Amniotic epithelial cell (primary cell): ENCODE measurements around the gene TCL1B.
"Not testable (repeated sequence)": the region's sequence is repeated elsewhere in the genome, so short reads cannot be mapped to it uniquely, and the experiment has no call there.

Experiments used
- DNase-seq: peaks from one replicate; pipeline ENCODE4 v3.0.0-alpha.2; 2010; ENCODE audit warnings: low read depth

Gene TCL1B

DNA sequence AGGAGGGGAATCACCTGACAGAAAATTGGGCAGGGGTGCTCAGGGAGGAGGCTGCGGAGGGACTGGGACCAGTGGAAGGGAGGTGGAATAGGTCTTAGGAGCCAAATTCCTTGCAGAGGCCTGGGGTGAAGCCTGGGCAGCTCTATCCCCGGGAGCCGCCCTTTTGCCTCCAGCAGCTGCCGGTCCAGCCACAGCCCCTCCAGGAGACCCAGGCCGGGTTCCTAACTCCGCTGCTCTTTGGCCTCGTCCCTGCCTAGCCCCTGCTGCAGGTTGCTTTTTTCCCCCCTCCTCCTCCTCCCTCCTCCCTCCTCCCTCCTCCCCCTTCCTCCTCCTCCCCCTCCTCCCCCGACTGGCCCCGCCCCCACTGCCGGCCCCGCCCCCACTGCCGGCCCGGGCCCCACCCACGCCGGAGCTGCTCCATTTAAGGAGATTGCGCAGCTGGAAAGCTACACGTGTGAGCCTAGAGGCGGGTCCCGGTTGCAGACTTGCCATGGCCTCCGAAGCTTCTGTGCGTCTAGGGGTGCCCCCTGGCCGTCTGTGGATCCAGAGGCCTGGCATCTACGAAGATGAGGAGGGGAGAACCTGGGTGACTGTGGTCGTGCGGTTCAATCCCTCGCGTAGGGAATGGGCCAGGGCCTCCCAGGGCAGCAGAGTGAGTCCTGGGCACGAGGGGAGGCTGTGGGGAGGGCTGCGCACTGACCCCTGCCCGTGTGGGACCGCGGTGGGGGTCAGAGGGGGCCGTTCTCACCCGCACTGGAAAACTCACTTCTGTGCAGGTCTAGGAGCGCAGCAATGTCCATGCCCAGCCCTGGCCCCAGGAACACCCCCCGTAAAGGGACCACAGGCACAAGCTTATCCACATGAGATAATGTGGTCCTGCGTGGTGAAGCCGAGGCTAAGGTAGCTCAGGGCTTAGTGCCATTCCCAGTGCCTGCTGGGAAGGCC is at the start of gene TCL1B:
Gene TCL1B (plus strand): TSS at position 449 of the 945 bp plus-strand sequence. CDS start 42 bp downstream, at position 491.
- no peak for DNase-seq

GRCh38 chr14:95644981-95645380 is 41.2 kb upstream of the TCL1B start:
- DNase-seq: no peak

DNA sequence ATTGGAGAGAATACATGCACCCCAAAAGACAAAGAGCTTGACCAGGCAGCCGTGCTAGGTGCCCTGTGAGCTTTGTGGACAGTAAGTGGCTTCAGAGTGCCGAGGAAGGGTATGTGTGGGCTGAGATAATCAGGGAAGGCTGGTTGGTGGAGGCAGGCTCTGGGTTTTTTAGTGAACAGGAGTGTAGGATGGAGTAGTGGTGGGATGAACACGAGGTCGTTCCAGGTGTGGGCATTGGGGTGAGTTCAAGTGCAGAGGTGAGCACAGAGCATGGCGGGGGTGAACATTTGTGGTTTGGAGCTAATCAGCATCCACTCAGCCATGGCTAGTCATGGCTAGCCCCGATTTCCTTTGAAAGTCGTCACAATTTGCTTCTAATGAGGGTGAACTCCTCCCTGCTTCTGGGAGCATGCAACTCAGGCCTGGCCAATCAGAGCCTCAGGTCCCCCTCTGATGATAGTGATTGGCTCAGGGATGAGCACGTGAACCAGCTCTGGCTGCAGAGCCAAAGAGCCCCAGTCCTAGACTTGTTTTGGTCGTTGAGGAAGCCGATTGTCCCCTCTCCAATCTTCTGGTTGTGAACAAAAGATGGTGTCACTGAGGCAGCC is 40.7 kb upstream of the TCL1B start:
- DNase-seq: no peak

GRCh38 chr14:95647926-95648325 is 38.3 kb upstream of the TCL1B start:
- no peak for DNase-seq

GRCh38 chr14:95649230-95649629 is 37.0 kb upstream of the TCL1B start:
- DNase-seq: no peak

GRCh38 chr14:95651028-95651427 is 35.2 kb upstream of the TCL1B start:
- no peak for DNase-seq

DNA sequence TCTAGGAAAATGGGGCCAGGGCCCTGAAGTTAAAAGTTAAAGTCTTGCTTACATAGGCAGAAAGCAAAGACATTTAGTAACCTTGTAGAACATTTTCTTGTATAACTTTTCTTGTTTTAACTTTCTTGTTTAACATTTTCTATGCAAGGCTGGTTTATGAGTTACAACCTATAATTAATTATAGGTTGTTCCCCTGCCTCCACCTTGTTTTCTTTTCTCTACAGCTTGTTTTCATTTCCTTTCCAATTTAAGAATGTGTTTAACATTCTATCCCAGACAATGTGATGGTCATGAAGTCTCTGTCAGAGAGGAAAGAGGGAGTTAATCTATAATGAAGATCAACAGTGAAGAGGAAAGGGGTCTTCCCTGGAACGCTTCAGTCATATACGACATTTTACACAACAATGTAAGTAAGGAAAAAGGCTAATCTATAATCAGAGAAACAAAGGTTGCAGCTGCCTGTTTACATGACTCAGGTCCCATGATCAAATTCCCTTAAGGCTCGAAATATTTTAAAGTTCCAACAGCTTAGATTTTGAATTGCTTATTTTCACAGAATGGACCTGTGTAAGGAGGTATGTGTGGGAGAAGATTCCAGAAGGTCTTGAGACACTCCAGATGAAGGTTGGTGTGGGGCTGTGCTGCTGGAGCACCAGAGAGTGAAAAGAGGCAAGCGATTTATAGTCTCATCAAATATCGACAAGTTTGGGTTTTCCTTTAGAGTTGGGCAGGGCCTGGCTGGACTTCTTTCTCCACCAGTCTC is 34.2 kb upstream of the TCL1B start:
- DNase-seq: no peak

- DNase-seq: no peak
Observed at GRCh38 chr14:95652690-95653089, 33.5 kb upstream of the TCL1B start.

DNA sequence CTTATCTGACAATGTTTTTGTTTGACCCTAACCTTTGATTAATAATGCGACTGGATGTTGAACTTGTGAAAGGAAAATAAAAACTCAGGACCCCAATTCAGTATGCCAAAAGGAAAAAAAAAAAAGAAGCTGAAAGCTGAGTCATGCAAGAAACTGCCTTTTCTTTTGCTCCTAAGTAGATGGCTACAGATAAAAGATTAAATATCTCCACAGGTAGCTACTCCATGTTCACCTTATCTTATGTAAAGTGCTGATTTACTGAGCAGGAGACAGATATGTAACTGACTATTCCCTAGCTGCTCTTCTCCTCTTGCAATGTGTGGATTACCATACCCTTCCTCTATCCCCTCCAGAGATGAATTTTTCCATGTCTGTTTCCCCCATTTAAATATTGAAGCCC is 30.8 kb upstream of the TCL1B start:
- DNase-seq: no peak

GRCh38 chr14:95656634-95657033 is 29.6 kb upstream of the TCL1B start:
- DNase-seq: no peak

GRCh38 chr14:95657454-95657853 is 28.8 kb upstream of the TCL1B start:
- no peak for DNase-seq

- no peak for DNase-seq
Observed at GRCh38 chr14:95659293-95659989, 26.8 kb upstream of the TCL1B start.

DNA sequence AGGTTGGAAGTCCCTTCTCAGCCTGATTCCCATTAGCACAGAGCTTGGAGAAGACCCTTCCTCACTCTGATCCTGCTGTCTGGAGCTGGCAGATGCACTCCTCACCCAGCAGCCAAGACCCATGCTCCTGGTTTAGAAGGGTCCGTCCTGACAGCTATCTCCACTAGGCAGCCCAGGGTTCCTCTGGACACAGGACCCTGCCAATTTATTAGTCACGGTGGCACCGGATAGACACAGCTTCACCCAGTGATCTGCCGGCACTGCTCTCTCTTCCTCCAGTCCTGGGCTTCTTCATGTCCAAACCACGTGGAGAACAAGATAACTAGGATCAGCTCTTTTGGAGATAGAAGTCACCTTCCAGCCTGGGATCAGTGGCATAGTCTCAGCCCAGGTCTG is 26.2 kb upstream of the TCL1B start:
- no peak for DNase-seq

DNA sequence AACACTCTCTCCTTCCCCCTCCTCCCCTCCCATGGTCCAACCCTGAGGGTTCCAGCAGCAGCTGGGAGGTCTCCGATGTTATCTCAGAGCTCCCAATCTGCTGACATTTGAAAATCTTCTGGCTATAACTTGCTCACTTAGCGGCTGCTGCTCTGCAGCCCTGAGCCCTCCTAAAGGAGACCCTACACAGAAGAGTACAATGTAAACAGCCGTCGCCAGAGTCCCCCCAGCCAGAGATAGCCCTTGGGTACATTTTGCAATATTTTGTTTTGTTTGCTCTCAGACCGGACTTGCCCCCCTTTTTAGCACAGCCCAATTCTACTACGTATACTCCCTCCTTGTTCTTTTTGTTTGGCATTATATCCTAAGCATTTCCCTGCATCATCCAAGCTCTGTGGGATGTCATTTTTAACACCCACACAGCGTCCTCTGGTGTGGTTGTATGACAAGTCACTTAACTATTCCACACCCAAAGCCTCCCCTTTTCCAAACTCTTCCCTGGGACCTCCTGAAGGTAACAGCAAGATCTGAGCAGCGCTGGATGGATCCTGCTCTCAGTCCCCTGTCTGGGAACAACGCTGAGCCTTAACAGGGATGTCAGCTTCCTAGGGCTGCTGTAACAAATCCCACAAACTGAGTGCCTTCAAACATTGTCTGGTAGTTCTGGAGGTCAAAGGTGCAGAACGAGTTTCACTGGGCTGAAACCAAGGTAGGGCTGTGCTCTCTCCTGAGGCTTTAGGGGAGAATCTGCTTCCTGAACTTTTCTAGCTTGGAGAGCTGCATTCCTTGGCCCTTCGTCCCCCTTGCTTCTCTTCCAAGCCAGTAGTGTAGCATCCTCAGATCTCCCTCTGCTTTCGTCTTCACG is 25.3 kb upstream of the TCL1B start:
- no peak for DNase-seq

DNA sequence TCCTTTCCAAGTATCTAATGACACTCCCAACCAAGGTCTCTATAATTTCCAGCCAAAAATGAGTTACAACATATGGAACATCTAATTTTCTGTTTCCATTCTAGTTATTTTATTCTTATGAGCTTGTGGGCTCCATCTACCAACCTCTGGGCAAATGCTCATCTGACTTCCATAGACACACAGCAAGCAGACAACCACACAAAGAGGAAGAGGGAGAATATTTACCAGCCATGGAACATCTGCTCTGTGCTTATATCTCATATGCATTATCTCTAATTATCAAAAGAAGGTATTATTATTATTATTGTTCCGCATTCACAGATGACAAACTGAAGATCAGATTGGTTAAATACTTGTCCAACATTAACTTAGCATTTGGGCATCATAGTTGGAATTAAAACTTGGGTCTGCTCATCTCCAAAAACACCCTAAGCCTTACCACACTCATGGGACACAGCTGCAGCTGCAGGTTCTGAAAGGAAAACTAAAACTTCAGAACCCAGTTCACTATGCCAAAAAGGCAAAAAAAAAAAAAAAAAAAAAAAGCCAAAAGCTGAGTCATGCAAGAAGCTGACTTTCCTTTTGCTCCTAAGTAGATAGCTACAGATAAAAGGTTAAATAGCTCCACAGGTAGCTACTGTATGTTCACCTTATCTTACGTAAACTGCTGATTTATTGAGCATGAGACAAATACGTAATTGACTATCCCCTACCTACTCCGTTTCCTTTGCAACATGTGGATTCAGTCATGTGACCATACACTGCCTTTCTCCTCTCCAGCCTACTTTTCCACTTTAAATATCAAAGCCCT is 23.6 kb upstream of the TCL1B start:
- no peak for DNase-seq

DNA sequence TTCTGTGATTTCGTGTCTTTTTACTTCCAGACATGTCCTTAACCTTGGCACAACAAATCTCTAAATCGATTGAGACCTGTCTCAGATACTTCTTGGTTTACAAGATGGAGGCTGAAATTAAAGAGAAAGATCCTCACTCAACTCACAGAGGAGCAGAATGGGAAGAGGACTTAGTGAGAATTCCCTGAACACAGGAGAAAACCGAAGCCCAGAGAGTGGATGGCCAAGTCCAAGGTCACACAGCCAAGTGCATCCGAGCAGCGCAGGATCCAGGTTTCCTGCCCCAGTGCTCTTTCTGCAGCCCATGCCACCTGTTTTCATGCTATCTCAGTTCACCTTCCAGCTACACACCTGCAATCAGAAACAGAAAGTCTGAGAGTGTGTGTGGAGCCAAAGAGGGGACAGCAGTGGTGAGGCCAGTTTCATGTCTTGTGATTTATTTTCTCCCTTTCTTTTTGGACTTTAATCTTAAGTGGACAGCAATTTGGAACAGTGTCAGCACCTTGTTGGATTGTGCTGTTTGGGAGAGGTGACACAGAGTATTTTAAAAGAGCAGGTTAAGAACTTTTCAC is 22.9 kb upstream of the TCL1B start:
- no peak for DNase-seq

DNA sequence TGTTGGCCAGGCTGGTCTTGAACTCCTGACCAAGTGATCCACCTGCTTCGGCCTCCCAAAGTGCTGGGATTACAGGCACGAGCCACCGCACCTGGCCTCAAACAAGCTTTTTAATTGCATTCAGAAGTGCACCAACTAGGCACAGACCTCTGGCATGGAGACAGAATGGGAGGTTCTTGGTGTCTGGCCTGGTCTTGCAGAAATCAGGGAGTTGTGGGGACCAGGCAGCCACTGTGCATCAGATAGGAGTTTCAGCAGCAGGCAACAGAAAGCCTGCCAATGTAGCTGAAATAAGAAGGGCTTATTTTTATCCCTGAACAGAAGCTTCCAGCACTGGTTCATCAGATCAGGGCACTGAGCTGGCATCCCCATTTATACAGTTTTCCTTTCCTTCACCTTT is 22.2 kb upstream of the TCL1B start:
- DNase-seq: no peak

GRCh38 chr14:95664546-95664945 is 21.7 kb upstream of the TCL1B start:
- no peak for DNase-seq

DNA sequence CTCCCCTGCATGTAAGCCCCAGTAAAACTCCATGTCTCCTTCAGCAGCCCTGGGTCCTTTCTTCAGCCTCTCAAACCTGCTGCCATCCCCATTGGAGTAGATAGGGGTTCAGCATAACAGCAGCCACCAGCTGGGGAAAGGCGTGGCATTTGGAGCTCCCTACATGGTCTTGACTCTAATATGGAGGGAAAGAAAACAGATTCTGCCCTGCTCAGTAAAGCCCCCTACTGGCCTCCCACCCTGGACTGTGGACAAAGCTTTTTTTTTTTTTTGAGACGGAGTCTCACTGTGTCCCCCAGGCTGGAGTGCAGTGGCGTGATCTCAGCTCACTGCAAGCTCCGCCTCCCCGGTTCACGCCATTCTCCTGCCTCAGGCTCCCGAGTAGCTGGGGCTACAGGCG is 20.7 kb upstream of the TCL1B start:
- not testable (repeated sequence) for DNase-seq

- DNase-seq: no peak
Observed at GRCh38 chr14:95666450-95666849, 19.8 kb upstream of the TCL1B start.
